MG63 (cell line): ENCODE measurements around the gene ANKH. TPM values are rescaled to one million over a fixed set of nuclear protein-coding genes. Genes with fewer than 3 reads are reported as not detected.

Source experiments
- DNase-seq: peaks from one replicate; pipeline ENCODE4 v3.0.0-alpha.2; 2020
- H3K27me3 ChIP-seq: fragments of 250-450 bp; sonication (Bioruptor Pico); 2 replicates; pipeline ENCODE4 v1.5.1; 2020; ENCODE audit warnings: mild to moderate bottlenecking, moderate library complexity
- H3K36me3 ChIP-seq: fragments of 250-450 bp; sonication (Bioruptor Pico); 2 replicates; pipeline ENCODE4 v1.5.1; 2020; ENCODE audit warnings: mild to moderate bottlenecking, moderate library complexity
- H3K4me3 ChIP-seq: fragments of 250-450 bp; sonication (Bioruptor Pico); 2 replicates; pipeline ENCODE4 v1.5.1; 2020; ENCODE audit warnings: mild to moderate bottlenecking, moderate library complexity
- H3K9me3 ChIP-seq: fragments of 250-450 bp; sonication (Bioruptor Pico); 2 replicates; pipeline ENCODE4 v1.5.1; 2020; ENCODE audit warnings: mild to moderate bottlenecking, moderate library complexity
- total RNA-seq: library from RNA; depleted of rRNA; stranded (reverse); fragments of >200 nt; shearing (Covaris generic); gene quantifications from 2 replicates; pipeline ENCODE4 v1.2.3, GENCODE V29; 2014; ENCODE audit warnings: low replicate concordance

ANKH gene
- total RNA-seq, 1 experiment from 2014 or later, result 28.9 TPM

GRCh38 chr5:14730881-14731280, 140.7 kb downstream of the ANKH start:
- no peak for DNase-seq
- no peaks in the 10 kb centered on the region for H3K9me3 ChIP-seq
- H3K4me3 ChIP-seq, result no peak overlapping the region
- no peaks in the 10 kb centered on the region; the same call in 1 of the 2 replicates for H3K36me3 ChIP-seq
- H3K27me3 ChIP-seq, result no peaks in the 10 kb centered on the region

DNA sequence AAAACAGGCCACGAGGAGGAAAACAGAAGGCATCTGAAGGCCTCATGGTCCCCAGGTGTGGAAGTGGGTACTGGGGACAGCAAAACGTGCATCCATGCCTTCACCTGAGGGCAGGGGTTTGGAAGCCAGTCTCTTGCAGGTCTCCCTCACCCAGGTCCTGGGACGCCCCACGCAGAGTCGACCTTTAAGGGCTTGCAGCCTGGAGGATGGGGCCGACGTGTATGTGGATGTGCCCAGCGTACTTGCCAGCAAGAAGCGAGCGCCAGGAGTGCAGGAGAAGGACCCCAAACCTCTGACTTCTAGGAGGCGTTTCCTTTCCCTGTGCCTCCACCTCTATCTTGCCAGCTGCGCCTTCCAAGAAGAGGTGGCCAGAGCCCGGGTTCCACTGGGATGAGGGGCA, 141.1 kb downstream of the ANKH start:
- DNase-seq, result no peak
- Histone ChIP-seq H3K27me3 (no peaks in the 10 kb centered on the region), H3K4me3 (no peak overlapping the region), H3K9me3 (no peaks in the 10 kb centered on the region), H3K36me3 (no peaks in the 10 kb centered on the region; the same call in 1 of the 2 replicates)

DNA sequence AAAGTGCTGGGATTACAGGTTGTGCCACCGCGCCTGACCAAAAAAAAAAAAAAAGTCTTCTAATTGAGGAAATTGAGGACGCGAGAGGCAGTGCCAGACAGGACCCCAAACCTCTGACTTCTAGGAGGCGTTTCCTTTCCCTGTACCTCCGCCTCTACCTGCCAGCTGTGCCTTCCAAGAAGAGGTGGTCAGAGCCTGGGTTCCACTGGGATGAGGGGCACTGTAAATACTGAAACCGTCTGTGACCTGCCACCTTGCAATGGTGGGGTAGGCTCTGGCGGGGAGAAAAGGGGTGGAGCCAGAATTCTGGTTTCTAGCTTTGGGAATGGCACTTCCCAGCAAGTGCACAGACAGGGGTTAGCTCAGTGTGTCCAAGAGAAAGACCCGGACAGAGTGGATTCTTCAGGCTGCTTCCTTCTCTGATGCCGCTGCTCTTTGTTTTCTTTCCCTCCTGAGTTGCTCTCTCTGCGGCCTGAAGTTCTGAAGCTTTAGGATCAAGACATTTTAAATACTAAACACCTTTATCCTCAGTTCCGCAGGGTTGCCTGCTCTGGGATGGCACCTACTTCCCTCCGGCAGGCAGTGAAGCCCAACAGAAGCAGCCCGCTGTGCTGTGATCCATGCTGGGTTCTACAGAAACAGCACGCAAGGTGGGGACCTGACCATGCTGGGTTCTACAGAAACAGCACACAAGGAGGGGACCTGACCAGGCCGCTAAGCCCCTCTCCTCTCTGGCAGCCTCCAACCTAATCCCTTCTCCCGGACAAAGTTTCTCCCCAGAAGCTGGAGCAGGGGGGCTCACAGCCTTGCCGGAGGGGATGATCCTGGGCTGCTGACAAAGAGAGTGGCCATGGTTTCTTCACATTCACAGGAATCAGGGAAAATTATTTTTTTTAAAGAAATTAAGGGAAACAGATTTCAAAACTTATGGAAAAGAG, 141.9 kb downstream of the ANKH start:
- Histone ChIP-seq H3K27me3 (no peaks in the 10 kb centered on the region), H3K36me3 (no peaks in the 10 kb centered on the region; the same call in 1 of the 2 replicates), H3K9me3 (no peaks in the 10 kb centered on the region), H3K4me3 (no peak overlapping the region)
- DNase-seq, result no peak

- Histone ChIP-seq H3K4me3 (no peak overlapping the region), H3K9me3 (peaks cover 5% of the 10 kb centered on the region; the same call in 1 of the 2 replicates), H3K27me3 (no peaks in the 10 kb centered on the region), H3K36me3 (no peaks in the 10 kb centered on the region; the same call in 1 of the 2 replicates)
- no peak for DNase-seq
Observed at GRCh38 chr5:14728459-14728938, 143.1 kb downstream of the ANKH start.

GRCh38 chr5:14727928-14728458, 143.6 kb downstream of the ANKH start:
- Histone ChIP-seq H3K36me3 (no peaks in the 10 kb centered on the region; the same call in 1 of the 2 replicates), H3K9me3 (peaks cover 5% of the 10 kb centered on the region; the same call in 1 of the 2 replicates), H3K27me3 (no peaks in the 10 kb centered on the region), H3K4me3 (no peak overlapping the region)
- DNase-seq, result no peak

- peaks cover 5% of the 10 kb centered on the region; the same call in 1 of the 2 replicates for H3K9me3 ChIP-seq
- no peak overlapping the region for H3K4me3 ChIP-seq
- no peaks in the 10 kb centered on the region; the same call in 1 of the 2 replicates for H3K36me3 ChIP-seq
- peak; percentile 72 for DNase-seq
- no peaks in the 10 kb centered on the region for H3K27me3 ChIP-seq
Observed at GRCh38 chr5:14727428-14727865, 144.1 kb downstream of the ANKH start.

- no peaks in the 10 kb centered on the region for H3K27me3 ChIP-seq
- no peak overlapping the region for H3K4me3 ChIP-seq
- H3K36me3 ChIP-seq, result no peaks in the 10 kb centered on the region; the same call in 1 of the 2 replicates
- H3K9me3 ChIP-seq, result peaks cover 5% of the 10 kb centered on the region; the same call in 1 of the 2 replicates
- no peak for DNase-seq
Observed at GRCh38 chr5:14726066-14726838, 145.3 kb downstream of the ANKH start.

DNA sequence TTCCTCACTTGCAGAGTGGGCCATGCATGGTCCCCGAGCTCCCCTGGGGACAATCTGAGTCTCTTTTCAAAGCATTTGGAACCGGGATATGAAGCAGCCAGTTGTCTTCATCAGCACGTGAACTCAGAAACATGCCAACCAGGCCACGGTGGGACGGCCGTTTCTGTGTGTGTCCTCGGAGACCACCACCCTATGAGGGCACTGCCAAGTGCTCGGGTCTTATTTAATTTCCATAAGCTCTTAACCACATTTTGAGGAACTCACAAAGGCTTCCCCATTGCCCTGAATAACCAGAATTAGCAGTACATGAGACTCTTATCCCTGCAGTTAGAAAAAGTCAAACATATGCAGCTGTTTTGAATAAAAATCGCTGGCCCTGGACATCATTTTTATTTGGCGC, 146.9 kb downstream of the ANKH start:
- no peaks in the 10 kb centered on the region; the same call in 1 of the 2 replicates for H3K36me3 ChIP-seq
- no peaks in the 10 kb centered on the region for H3K27me3 ChIP-seq
- no peak for DNase-seq
- H3K4me3 ChIP-seq, result no peak overlapping the region
- peaks cover 5% of the 10 kb centered on the region; the same call in 1 of the 2 replicates for H3K9me3 ChIP-seq

- H3K27me3 ChIP-seq, result no peaks in the 10 kb centered on the region
- H3K36me3 ChIP-seq, result no peaks in the 10 kb centered on the region; the same call in 1 of the 2 replicates
- DNase-seq, result no peak
- H3K9me3 ChIP-seq, result peaks cover 5% of the 10 kb centered on the region; the same call in 1 of the 2 replicates
- no peak overlapping the region for H3K4me3 ChIP-seq
Observed at GRCh38 chr5:14723701-14724132, 147.9 kb downstream of the ANKH start.

- Histone ChIP-seq H3K27me3 (no peaks in the 10 kb centered on the region), H3K9me3 (peaks cover 5% of the 10 kb centered on the region; the same call in 1 of the 2 replicates), H3K36me3 (no peaks in the 10 kb centered on the region; the same call in 1 of the 2 replicates), H3K4me3 (no peak overlapping the region)
- DNase-seq, result no peak
Observed at GRCh38 chr5:14722923-14723322, 148.7 kb downstream of the ANKH start.

GRCh38 chr5:14721990-14722656, 149.5 kb downstream of the ANKH start:
- no peak overlapping the region for H3K4me3 ChIP-seq
- no peaks in the 10 kb centered on the region for H3K27me3 ChIP-seq
- H3K36me3 ChIP-seq, result no peaks in the 10 kb centered on the region; the same call in 1 of the 2 replicates
- DNase-seq, result no peak
- H3K9me3 ChIP-seq, result peaks cover 5% of the 10 kb centered on the region; the same call in 1 of the 2 replicates

GRCh38 chr5:14720236-14720923, 151.2 kb downstream of the ANKH start:
- H3K9me3 ChIP-seq, result peaks cover 5% of the 10 kb centered on the region; the same call in 1 of the 2 replicates
- peak; percentile 26 for DNase-seq
- no peaks in the 10 kb centered on the region for H3K27me3 ChIP-seq
- peaks cover 15% of the 10 kb centered on the region for H3K36me3 ChIP-seq
- H3K4me3 ChIP-seq, result no peak overlapping the region

GRCh38 chr5:14718778-14719177, 152.8 kb downstream of the ANKH start:
- no peak overlapping the region for H3K4me3 ChIP-seq
- H3K27me3 ChIP-seq, result no peaks in the 10 kb centered on the region
- H3K36me3 ChIP-seq, result peaks cover 31% of the 10 kb centered on the region
- peaks cover 1% of the 10 kb centered on the region; the same call in 1 of the 2 replicates for H3K9me3 ChIP-seq
- no peak for DNase-seq

GRCh38 chr5:14716755-14717752, 154.5 kb downstream of the ANKH start:
- H3K9me3 ChIP-seq, result no peaks in the 10 kb centered on the region
- H3K27me3 ChIP-seq, result no peaks in the 10 kb centered on the region
- no peak overlapping the region for H3K4me3 ChIP-seq
- H3K36me3 ChIP-seq, result peaks cover 49% of the 10 kb centered on the region
- DNase-seq, result no peak
